ENCODE measurements around the gene CRLF2. TPM values are rescaled to one million over a fixed set of nuclear protein-coding genes. Genes with fewer than 3 reads are reported as not detected.
"Not testable (repeated sequence)": the region's sequence is repeated elsewhere in the genome, so short reads cannot be mapped to it uniquely, and the experiment has no call there.

The CRLF2 gene
- total RNA-seq, 1 donor from 2014 or later: 3.9 TPM

DNA sequence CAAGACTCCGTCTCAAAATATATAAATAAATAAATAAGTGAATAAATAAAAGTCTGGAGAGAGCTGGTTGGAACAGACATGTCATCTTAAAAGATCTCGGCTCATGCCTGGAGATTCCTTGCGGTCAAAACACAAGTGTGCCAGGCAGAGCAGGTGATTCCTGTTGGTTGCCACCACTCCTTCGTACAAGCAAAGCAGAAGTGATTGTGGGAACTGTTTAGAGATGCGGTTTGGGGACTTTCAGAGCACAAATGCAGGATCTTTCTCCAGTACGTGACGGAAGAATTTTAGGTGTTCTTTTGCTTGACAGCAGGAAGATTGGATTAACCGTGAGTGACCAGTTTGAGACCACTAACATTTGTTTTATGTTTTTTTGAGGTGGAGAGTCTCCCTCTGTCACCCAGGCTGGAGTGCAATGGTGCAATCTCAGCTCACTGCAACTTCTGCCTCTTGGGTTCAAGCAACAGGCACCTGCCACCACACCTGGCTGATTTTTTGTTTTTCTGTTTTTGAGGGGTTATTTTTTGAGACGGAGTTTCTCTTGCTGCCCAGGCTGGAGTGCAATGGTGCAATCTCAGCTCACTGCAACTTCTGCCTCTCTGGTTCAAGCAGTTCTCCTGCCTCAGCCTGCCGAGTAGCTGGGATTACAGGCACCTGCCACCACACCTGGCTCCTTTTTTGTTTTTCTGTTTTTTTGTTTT lies 2.8 kb upstream of the CRLF2 start:
- DNase-seq (ENCODE audit: low spot score): no peak

DNA sequence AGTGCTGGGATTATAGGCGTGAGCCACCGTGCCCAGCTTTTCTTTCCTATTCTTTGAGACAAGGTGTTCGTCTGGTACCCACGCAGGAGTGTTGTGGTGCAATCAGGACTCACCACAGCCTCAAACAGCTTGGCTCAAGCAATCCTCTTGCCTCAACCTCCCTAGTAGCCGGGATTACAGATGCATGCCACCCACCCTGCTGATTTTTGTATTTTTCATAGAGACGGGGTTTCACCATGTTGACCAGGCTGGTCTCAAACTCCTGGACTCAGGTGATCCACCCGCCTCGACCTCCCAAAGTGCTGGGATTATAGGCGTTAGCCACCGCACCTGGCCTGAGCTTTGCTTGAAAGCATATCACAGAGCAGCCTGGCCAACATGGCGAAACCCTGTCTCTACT lies 1.5 kb upstream of the CRLF2 start:
- DNase-seq (ENCODE audit: low spot score): no peak

DNA sequence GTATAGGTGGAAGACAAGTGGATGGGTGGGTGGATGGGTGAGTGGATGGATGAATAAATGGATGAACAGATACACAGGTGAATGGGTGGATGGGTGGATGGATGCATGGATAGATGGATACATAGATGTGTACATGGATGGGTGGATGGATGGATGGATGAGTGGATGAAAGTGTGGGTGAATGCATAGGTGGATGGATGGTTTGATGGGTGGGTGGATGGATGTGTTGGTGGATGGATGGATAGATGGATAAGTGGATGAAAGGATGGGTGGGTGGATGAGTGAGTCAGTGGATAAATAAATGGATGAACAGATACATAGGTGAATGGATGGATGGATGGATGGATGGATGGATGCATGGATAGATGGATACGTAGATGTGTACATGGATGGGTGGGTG lies 1.6 kb downstream of the CRLF2 start:
- DNase-seq (ENCODE audit: low spot score): no peak

DNA sequence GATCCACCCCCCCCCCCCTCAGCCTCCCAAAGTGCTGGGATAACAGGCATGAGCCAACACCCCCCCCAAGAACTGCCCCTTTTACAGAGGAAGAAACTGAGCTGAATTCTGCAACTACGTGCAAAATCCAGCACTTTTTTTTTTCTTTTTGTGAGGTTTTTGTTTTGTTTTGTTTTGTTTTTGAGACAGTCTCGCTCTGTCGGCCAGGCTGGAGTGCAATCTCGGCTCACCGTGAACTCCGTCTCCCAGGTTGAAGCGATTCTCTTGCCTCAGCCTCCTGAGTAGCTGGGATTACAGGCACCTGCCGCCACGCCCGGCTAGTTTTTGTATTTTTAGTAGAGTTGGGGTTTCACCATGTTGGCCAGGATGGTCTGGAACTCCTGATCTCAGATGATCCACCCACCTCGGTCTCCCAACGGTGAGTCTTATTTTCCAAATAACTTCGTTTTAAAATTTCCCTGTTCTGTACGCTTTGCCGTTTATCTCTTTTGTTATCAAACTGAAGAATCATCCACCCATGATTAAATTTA lies 4.9 kb downstream of the CRLF2 start:
- no peak for DNase-seq (ENCODE audit: low spot score)

DNA sequence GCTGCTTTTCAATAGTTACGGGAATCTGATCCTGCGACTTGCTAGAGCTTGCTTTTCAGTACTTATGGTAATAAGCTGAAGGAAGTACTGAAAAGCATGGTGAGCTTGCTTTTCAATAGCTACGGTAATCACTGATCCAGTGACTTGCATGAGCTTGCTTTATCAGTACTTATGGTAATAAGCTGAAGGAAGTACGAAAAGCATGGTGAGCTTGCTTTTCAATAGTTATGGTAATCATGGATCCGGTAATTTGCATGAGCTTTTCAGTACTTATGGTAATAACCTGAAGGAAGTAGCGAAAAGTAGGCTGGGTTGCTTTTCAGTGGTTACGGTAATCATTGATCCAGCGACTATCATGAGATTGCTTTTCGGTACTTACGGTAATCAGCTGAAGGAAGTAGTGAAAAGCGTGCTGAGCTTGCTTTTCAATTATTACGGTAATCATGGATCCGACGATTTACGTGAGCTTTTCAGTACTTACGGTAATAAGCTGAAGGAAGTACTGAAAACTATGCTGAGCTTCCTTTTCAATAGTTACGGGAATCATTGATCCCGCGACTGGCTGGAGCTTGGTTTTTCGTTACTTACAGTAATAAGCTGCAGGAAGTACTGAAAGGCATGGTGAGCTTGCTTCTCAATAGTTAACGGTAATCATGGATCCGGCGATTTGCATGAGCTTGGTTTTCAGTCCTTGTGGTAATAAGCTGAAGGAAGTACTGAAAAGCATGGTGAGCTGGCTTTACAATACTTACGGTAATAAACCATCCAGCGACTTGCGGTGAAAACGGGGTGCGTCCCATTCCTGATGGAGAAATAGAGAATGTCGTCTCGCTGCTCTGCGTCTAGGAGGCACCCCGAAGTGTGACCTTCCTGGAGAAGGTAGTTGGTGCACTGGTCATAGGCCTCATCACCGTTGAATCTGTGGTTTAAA lies 6.5 kb downstream of the CRLF2 start:
- peak; percentile 90 for DNase-seq (ENCODE audit: low spot score)

DNA sequence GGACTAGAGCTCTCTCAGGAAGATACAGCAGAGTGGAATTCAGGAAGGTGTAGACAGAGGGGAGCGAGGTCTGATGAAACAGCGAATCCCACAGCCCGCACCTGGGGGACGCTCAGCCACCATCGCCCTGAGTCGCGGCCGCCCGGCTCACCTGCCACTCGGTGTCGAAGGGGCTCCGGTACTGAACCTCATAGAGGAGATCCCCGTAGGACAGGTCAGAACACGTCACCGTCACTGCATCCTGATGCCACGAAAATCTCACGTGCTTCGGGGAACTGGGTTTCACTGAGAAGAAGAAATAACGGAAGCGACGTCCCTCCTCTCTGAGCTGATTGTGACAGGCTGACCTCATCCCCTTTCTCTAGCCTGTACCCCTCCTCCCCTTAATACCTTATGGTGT lies 10.2 kb downstream of the CRLF2 start:
- DNase-seq (ENCODE audit: low spot score): no peak

DNA sequence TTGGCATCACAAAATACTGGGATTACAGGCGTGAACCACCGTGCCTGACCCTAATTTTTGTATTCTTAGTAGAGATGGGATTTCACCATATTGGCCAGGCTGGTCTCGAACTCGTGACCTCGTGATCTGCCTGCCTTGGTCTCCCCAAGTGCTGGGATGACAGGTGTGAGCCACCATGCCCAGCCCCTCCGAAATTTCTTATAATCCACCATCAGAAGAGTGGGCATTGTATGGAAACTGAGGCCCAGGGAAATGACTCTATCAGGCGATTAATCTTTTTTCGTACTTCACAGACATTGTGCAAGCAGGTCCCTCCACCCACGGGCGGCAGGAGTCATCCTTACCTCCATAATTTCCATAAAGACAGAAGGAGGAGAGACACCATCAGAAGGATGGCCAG lies 16.0 kb downstream of the CRLF2 start:
- DNase-seq (ENCODE audit: low spot score): no peak

DNA sequence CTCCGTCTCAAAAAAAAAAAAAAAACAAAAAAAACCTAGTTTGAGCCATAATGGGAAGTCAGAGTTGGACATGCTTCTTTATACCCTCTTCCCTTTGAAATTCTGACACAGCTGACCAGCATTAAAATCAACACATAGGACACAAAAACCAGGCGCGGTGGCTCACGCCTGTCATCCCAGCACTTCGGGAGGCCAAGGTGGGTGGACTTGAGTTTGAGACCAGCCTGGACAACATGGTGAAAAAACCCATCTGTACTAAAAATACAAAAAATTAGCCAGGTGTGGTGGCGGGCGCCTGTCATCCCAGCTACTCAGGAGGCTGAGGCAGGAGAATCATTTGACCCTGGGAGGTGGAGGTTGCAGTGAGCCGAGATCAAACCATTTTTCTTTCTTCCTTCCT lies 20.3 kb downstream of the CRLF2 start:
- not testable (repeated sequence) for DNase-seq (ENCODE audit: low spot score)

DNA sequence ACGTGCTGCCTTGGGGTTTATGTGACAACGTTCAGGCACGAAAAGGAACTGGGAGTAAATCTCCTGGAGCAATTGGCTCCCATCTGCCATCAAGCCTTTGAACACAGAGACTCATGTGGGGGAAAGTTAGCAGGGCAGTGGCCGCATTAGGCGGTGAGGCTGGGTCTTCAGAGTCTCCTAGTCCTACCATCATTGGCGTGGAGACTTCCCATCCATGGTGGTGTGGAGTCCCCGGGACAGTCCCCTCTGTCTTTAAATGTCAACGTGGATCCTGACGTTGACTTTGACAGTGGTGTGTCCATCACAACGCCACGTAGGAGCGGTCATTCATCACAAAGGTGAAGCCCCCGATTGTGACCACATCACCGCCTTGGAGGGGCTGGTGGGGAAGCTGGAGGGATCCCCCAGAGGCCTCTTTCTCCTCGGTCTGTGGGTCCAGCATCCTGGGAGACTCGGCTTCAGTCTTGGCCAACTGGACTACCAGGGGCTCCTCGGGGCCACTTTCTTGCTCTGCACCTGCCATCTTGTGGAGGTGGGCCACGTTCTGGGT lies 21.8 kb downstream of the CRLF2 start:
- no peak for DNase-seq (ENCODE audit: low spot score)

DNA sequence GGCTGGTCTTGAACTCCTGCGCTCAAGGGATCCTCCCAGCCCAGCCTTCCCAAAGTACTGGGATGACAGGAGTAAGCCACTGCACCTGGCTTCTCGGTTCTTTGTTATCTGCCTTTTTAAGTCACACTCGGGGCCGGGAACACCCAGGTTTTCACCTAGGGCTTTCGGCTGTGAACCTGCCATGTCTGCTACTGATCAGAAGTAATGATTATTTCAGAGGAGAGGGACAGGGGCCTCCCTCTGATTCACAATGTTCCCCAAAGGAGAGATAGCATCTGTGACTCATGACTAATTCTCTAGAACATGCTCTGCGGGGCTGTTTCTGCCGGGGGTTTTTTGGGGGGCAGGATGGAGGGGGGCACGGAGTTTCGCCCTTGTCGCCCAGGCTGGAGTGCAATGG lies 26.9 kb downstream of the CRLF2 start:
- no peak for DNase-seq (ENCODE audit: low spot score)

DNA sequence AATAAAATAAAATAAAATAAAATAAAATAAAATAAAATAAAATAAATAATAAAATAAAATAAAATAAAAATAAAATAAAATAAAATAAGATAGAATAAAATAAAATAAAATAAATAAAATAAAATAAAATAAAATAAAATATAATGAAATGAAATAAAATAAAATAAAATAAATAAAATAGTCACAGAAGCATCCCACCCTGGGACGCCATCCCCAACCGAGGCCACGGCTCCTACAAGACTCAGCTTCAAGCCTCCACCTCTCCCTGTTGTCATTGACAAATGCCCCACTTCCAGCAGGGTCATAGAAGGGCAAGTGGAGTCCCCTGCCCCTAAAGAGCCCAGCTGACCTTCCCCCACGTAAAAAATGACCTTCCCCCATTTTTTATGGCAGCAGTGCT lies 30.2 kb downstream of the CRLF2 start:
- DNase-seq (ENCODE audit: low spot score): no peak

DNA sequence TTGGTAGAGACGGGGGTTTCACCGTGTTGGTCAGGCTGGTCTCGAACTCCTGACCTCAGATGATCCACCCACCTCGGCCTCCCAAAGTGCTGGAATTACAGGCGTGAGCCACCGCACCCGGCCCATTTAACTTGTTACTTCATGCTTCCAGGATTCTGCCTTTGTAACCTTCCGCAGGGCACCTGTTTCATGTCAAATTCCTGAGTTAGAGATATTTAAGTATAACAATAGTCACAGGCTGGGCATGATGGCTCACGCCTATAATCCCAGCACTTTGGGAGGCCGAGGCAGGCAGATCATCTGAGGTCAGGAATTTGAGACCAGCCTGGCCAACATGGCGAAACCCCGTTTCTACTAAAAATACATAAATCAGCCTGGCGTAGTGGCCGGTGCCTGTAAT lies 30.8 kb downstream of the CRLF2 start:
- DNase-seq (ENCODE audit: low spot score): not testable (repeated sequence)

DNA sequence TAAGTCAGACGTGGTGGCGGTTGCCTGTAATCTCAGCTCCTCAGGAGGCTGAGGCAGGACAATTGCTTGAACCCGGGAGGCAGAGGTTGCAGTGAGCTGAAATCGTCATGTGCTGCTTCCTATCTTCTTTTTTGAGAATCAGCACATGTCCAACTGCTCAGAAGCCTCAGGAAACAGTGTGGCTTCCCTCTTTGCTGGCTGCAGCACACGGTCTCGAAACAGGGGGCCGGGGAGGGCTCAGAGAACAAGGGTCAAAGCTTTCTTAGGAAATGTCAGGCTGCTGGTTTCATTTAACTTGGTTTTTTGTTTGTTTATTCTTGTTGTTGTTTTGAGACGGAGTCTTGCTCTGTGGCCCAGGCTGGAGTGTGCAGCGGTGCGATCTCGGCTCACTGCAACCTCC lies 31.3 kb downstream of the CRLF2 start:
- no peak for DNase-seq (ENCODE audit: low spot score)

DNA sequence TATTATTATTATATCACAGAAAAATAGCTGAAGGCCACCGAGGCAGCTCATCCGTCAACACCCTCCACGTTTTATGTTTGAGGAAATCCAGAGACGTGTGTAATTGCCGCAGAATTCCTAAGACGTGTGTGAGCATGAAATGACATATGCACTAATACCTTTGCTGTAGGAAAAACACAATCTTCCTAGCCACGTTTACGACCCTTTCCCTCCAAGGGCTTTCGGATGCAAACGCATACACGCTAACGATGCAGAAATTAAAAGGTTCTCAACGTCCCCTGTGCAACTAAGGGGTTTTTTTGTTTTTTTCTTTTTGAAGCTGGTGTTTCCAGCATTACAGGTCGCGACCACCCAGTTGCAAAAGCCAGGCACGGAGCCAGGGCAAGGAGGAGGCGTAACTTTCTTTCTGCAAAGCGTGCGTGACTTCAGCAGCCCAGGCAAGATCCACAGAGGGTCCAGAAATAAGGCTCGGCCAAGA lies 33.8 kb downstream of the CRLF2 start:
- DNase-seq (ENCODE audit: low spot score): peak; percentile 72

DNA sequence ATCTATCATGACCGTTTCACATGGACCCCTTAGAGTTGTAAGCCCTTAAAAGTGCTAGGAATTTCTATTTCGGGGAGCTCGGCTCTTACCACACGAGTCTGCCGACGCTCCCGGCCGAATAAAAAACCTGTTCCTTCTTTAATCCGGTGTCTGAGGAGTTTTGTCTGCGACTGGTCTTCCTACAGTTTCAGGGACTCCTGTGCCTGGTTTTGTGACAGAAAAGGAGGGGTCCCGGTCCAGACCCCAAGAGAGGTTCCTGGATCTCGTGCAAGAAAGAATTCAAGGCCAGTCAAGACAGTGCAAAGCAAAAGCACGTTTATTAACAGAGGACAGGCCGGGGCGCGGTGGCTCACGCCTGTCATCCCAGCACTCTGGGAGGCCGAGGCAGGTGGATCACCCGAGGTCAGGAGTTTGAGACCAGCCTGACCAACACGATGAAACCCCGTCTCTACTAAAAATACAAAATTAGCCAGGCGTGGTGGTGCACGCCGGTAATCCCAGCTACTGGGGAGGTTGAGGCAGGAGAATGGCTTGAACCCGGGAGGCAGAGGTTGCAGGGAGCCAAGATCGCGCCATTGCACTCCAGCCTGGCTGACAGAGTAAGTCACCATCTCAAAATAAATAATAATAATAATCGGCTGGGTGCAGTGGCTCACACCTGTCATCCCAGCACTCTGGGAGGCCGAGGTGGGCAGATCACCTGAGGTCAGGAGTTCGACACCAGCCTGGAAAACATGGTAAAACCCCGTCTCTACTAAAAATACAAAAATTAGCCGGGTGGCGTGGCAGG lies 35.7 kb downstream of the CRLF2 start:
- not testable (repeated sequence) for DNase-seq (ENCODE audit: low spot score)

DNA sequence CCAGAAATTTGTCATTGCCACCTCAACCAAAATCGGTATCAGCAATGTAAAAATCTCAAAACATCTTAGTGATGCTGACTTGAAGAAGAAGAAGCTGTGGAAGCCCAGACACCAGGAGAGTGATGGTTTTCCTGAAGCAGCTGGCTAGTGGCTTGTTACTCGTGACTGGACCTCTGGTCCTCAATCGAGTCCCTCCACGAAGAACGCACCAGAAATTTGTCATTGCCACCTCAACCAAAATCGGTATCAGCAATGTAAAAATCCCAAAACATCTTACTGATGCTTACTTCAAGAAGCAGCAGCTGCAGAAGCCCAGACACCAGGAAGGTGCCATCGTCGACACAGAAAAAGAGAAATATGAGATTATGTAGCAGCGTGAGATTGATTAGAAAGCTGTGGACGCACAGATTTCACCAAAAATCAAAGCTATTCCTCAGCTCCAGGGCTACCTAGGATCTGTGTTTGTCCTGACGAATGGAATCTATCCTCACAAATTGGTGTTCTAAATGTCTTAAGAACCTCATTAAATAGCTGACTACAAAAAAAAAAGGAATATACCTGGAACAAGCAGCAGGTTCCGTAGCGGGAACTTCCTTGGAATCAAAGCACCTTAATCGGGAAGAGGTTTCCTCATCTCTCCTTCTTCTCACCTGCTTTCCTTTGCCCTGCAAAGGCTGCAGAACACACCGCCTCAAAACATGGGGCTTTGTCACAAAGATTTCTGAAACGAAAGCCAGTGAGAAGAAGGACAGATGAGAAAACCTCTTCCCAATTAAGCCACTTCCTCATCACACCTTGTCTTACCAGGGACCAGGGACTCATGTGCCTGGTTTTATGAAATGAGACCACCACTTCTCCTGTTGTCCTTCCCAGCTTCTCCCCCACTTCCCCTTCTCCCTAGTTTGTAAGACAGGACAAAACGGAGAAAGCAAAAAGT lies 37.6 kb downstream of the CRLF2 start:
- DNase-seq (ENCODE audit: low spot score): not testable (repeated sequence)

DNA sequence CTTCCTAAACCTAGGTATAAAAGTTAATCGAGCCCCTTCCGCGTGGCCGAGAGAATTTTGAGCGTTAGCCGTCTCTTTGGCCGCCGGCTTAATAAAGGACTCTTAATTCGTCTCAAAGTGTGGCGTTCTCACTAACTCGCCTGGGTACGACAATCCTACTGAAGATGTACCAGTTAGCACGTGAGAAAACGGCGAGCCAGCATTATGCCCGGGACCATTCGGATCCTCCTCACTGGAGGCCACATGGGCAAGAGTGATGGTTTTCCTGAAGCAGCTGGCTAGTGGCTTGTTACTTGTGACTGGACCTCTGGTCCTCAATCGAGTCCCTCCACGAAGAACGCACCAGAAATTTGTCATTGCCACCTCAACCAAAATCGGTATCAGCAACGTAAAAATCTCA lies 39.0 kb downstream of the CRLF2 start:
- not testable (repeated sequence) for DNase-seq (ENCODE audit: low spot score)

DNA sequence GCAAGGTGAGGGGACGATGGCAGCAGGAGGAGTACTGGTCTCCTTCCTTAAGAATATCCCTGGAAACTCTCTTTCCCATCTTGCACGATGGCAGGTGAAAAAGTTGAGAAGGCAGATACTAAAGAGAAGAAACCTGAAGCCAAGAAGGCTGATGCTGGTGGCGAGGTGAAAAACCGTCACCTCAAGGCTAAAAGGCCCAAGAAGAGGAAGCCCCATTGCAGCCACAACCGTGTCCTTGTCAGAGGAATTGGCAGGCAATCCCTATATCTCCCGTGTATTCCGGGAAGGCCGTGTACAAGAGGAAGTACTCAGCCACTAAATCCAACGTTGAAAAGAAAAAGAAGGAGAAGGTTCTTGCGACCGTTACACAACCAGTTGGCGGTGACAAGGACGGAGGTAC lies 40.0 kb downstream of the CRLF2 start:
- no peak for DNase-seq (ENCODE audit: low spot score)

DNA sequence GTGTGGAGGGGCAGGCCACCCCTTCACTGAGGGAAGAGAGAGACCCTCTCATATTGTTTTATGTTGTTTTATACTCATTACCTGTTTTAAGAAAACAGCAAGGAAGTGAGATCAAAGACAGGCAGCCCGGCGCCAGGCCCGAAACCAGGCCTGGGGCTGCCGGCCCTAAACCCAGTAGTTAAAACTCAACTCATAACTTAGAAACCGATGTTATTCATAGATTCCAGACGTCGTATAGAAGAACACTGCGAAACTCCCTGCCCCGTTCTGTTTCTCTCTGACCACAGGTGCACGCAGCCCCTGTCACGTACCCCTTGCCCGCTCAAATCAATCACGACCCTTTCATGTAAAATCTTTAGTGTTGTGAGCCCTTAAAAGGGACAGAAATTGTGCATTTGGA lies 40.5 kb downstream of the CRLF2 start:
- not testable (repeated sequence) for DNase-seq (ENCODE audit: low spot score)

DNA sequence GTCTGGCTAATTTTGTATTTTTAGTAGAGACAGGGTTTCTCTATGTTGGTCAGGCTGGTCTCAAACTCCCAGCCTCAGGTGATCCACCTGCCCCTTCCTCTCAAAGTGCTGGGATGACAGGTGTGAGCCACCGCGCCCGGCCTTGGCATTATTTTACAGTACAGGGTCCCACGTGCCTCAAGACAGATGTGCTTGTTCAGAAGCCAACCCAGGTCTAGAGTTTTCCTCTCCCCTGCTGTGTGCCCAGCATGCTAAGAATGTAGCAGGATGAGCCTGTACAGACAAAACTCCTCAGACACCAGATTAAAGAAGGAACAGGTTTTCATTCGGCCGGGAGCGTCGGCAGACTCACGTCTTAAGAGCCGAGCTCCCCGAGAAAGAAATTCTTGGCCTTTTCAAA lies 42.2 kb downstream of the CRLF2 start:
- peak; percentile 46 for DNase-seq (ENCODE audit: low spot score)
